MM.1S (cell line): ENCODE measurements around the gene LIN9.
"Not testable (repeated sequence)": the region's sequence is repeated elsewhere in the genome, so short reads cannot be mapped to it uniquely, and the experiment has no call there.

Experiments
- DNase-seq: peaks from one replicate; pipeline ENCODE4 v3.0.0-alpha.2; 2015
- H2AFZ ChIP-seq: fragments of 300-600 bp; sonication (generic); 2 replicates; pipeline ENCODE4 v1.6.0; 2016; ENCODE audit warnings: antibody characterized with exemption, low read length
- H3F3A ChIP-seq: fragments of 300-600 bp; sonication (generic); 2 replicates; pipeline ENCODE4 v1.6.1; 2016; ENCODE audit warnings: mild to moderate bottlenecking, antibody characterized with exemption, low read length, moderate library complexity, mixed read lengths; ENCODE audit not compliant: insufficient read depth
- H3K27ac ChIP-seq: fragments of 300-600 bp; sonication (generic); 2 replicates; pipeline ENCODE4 v1.5.1; 2016; ENCODE audit warnings: mild to moderate bottlenecking, low read length
- H3K27me3 ChIP-seq: fragments of 300-600 bp; sonication (generic); replicated peaks from 2 replicates; pipeline ENCODE4 v1.6.0; 2016; ENCODE audit warnings: low read length; ENCODE audit not compliant: insufficient read depth
- H3K36me3 ChIP-seq: fragments of 300-600 bp; sonication (generic); replicated peaks from 2 replicates; pipeline ENCODE4 v1.6.1; 2016; ENCODE audit warnings: mild to moderate bottlenecking, low read length, mixed read lengths; ENCODE audit not compliant: insufficient read depth
- H3K4me1 ChIP-seq: fragments of 300-600 bp; sonication (generic); 2 replicates; pipeline ENCODE4 v1.6.1; 2016; ENCODE audit warnings: low read length, mixed read lengths
- H3K4me2 ChIP-seq: fragments of 300-600 bp; sonication (generic); 2 replicates; pipeline ENCODE4 v1.6.0; 2016; ENCODE audit warnings: low read depth, low read length
- H3K4me3 ChIP-seq: fragments of 300-600 bp; sonication (generic); 2 replicates; pipeline ENCODE4 v1.5.1; 2016; ENCODE audit warnings: low read length, mixed read lengths
- H3K79me2 ChIP-seq: fragments of 300-600 bp; sonication (generic); 2 replicates; pipeline ENCODE4 v1.6.1; 2016; ENCODE audit warnings: mixed run types, low read length, mixed read lengths
- H3K9ac ChIP-seq: fragments of 300-600 bp; sonication (generic); 2 replicates; pipeline ENCODE4 v1.6.1; 2016; ENCODE audit warnings: low read length, mixed read lengths
- H3K9me2 ChIP-seq: fragments of 300-600 bp; sonication (generic); replicated peaks from 2 replicates; pipeline ENCODE4 v1.6.1; 2016; ENCODE audit warnings: mild to moderate bottlenecking, low read length, mixed read lengths; ENCODE audit not compliant: insufficient read depth
- H3K9me3 ChIP-seq: fragments of 300-600 bp; sonication (generic); replicated peaks from 2 replicates; pipeline ENCODE4 v1.6.1; 2016; ENCODE audit warnings: mild to moderate bottlenecking, low read length, mixed read lengths; ENCODE audit not compliant: insufficient read depth
- H4K20me1 ChIP-seq: fragments of 300-600 bp; sonication (generic); 2 replicates; pipeline ENCODE4 v1.6.1; 2016; ENCODE audit warnings: mild to moderate bottlenecking, low read length, moderate library complexity, mixed read lengths; ENCODE audit not compliant: insufficient read depth
- CTCF ChIP-seq: fragments of 300-600 bp; sonication (generic); IDR thresholded peaks from 2 replicates; pipeline ENCODE4 v1.5.1; 2016; ENCODE audit warnings: antibody characterized with exemption, low read length, mixed read lengths
- EZH2 ChIP-seq: fragments of 300-600 bp; sonication (generic); optimal IDR thresholded peaks from 2 replicates; pipeline ENCODE3; 2017; ENCODE audit warnings: low read depth, mild to moderate bottlenecking, antibody characterized with exemption, low read length, mixed read lengths
- EZH2phosphoT487 ChIP-seq: fragments of 300-600 bp; sonication (generic); IDR thresholded peaks from 2 replicates; pipeline ENCODE4 v1.6.1; 2018; ENCODE audit warnings: antibody characterized with exemption, low read length

LIN9 gene

GRCh38 chr1:226204198-226204597 lies 104.8 kb downstream of the LIN9 start:
- H3K27ac ChIP-seq = no peak overlapping the region
- no peaks in the 10 kb centered on the region for H3K79me2 ChIP-seq
- no peaks in the 10 kb centered on the region for H3F3A ChIP-seq
- no peak for DNase-seq
- H3K4me3 ChIP-seq = no peak overlapping the region
- no peak overlapping the region for H3K9ac ChIP-seq
- H3K9me2 ChIP-seq = no peaks in the 10 kb centered on the region
- no peak overlapping the region for H3K4me2 ChIP-seq
- no peak overlapping the region for H2AFZ ChIP-seq
- no peaks in the 10 kb centered on the region for H4K20me1 ChIP-seq
- TF ChIP-seq EZH2phosphoT487 = no peak
- no peak for TF ChIP-seq CTCF
- no peak for TF ChIP-seq EZH2
- no peaks in the 10 kb centered on the region for H3K4me1 ChIP-seq
- no peaks in the 10 kb centered on the region for H3K36me3 ChIP-seq
- H3K9me3 ChIP-seq = no peaks in the 10 kb centered on the region
- no peaks in the 10 kb centered on the region for H3K27me3 ChIP-seq

DNA sequence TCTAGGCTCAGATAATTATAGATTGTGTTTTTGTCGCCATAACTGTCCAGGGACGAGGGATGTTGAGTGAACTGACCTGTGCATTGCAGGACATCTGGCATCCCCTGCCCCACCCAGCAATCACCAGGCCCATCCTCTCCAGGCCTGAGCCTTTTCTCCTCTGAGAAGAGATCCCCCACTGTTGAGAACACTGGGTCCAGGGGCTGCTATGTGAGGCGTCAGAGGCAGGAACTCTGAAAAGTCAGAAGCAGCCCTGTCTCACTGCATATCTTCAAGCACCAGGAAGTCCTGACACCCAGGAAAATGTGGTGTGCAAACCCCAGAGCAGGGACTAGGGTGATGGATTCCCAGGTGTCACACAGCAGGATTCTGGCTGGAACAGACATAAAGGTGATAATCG lies 105.3 kb downstream of the LIN9 start:
- no peak overlapping the region for H3K4me3 ChIP-seq
- H3K79me2 ChIP-seq = no peaks in the 10 kb centered on the region
- TF ChIP-seq EZH2 = no peak
- no peak for TF ChIP-seq EZH2phosphoT487
- TF ChIP-seq CTCF = no peak
- no peaks in the 10 kb centered on the region for H3K27me3 ChIP-seq
- no peak overlapping the region for H3K9ac ChIP-seq
- H3K27ac ChIP-seq = no peak overlapping the region
- H4K20me1 ChIP-seq = no peaks in the 10 kb centered on the region
- no peaks in the 10 kb centered on the region for H3K9me3 ChIP-seq
- no peak overlapping the region for H2AFZ ChIP-seq
- no peaks in the 10 kb centered on the region for H3K36me3 ChIP-seq
- DNase-seq = no peak
- H3K4me2 ChIP-seq = no peak overlapping the region
- H3K9me2 ChIP-seq = no peaks in the 10 kb centered on the region
- no peaks in the 10 kb centered on the region for H3K4me1 ChIP-seq
- H3F3A ChIP-seq = no peaks in the 10 kb centered on the region

- no peak overlapping the region for H3K27ac ChIP-seq
- no peaks in the 10 kb centered on the region for H3K79me2 ChIP-seq
- no peak overlapping the region for H3K4me2 ChIP-seq
- H3K4me3 ChIP-seq = no peak overlapping the region
- no peaks in the 10 kb centered on the region for H3K9me2 ChIP-seq
- H3K9ac ChIP-seq = no peak overlapping the region
- no peaks in the 10 kb centered on the region for H4K20me1 ChIP-seq
- no peaks in the 10 kb centered on the region for H3K4me1 ChIP-seq
- DNase-seq = no peak
- H3K27me3 ChIP-seq = no peaks in the 10 kb centered on the region
- H3K36me3 ChIP-seq = no peaks in the 10 kb centered on the region
- H2AFZ ChIP-seq = no peak overlapping the region
- no peaks in the 10 kb centered on the region for H3K9me3 ChIP-seq
- TF ChIP-seq CTCF = no peak
- no peak for TF ChIP-seq EZH2
- H3F3A ChIP-seq = no peaks in the 10 kb centered on the region
These were observed 105.7 kb downstream of the LIN9 start for GRCh38 chr1:226203240-226203639.

DNA sequence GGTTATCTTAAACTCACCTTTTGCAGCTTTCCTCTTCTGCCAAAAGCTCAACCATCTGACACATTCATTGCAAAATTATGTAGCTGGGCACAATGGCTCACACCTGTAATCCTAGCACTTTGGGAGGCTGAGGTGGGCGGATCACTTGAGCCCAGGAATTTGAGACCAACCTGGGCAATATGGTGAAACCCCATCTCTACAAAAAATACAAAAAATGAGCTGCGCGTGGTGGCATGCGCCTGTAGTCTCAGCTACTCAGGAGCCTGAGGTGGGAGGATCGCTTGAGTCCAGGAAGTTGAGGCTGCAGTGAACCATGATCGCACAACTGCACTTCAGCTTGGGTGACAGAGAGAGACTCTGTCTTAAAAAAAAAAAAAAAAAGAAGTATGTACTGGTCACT lies 106.3 kb downstream of the LIN9 start:
- H3K9me3 ChIP-seq, H3K79me2 ChIP-seq, H3K27ac ChIP-seq, H4K20me1 ChIP-seq, H3F3A ChIP-seq, H2AFZ ChIP-seq, H3K4me1 ChIP-seq, H3K4me3 ChIP-seq, H3K9me2 ChIP-seq, H3K36me3 ChIP-seq, DNase-seq, H3K4me2 ChIP-seq, H3K27me3 ChIP-seq, H3K9ac ChIP-seq: not testable (repeated sequence)
